ENCODE measurements around the gene CDC34.

CDC34 gene

GRCh38 chr19:567296-567900, 35.8 kb downstream of the CDC34 start:
- Histone ChIP-seq H3K4me3 (ENCODE audit: low read length) (no peak overlapping the region), H3K4me1 (ENCODE audit: control insufficient read depth, insufficient read depth, low read length) (no peaks in the 10 kb centered on the region), H3K27me3 (ENCODE audit: control insufficient read depth, insufficient read depth, low read length) (no peaks in the 10 kb centered on the region), H3K27ac (ENCODE audit: low read length) (no peak overlapping the region), H3K36me3 (ENCODE audit: control insufficient read depth, insufficient read depth, low read length) (no peaks in the 10 kb centered on the region; the same call in 1 of the 2 replicates), H3K9me3 (ENCODE audit: control insufficient read depth, insufficient read depth, low read length) (0 out of 2 replicates have a peak, but pooled peaks cover 2% of the 10 kb centered on the region)
- DNase-seq (ENCODE audit: low read depth, low spot score): no peak
- no CpG with 5 or more reads among the region's 22 CpGs for WGBS (ENCODE audit: insufficient coverage, insufficient read length)

DNA sequence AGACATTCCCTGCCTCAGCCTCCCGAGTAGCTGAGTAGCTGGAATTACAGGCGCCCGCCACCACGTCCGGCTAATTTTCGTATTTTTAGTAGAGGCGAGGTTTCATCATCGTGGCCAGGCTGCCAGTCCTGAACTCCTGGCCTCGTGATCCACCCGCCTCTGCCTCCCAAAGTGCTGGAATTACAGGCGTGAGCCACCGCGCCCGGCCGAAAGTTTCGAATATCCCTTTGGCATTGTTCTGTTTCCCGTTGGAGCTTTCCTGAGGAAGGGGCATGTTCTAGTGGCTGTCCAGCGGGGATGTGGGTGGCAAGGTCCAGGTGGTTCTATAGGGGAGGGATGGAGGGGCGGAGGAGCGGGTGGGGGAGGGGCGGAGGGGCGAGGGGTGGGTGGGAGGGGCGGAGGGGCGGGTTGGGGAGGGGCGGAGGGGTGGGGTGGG, 38.7 kb downstream of the CDC34 start:
- no peak overlapping the region for H3K4me3 ChIP-seq (ENCODE audit: low read length)
- no peaks in the 10 kb centered on the region for H3K27me3 ChIP-seq (ENCODE audit: control insufficient read depth, insufficient read depth, low read length)
- no peak for DNase-seq (ENCODE audit: low read depth, low spot score)
- H3K9me3 ChIP-seq (ENCODE audit: control insufficient read depth, insufficient read depth, low read length): 0 out of 2 replicates have a peak, but pooled peaks cover 2% of the 10 kb centered on the region
- no peaks in the 10 kb centered on the region; the same call in 1 of the 2 replicates for H3K36me3 ChIP-seq (ENCODE audit: control insufficient read depth, insufficient read depth, low read length)
- H3K27ac ChIP-seq (ENCODE audit: low read length): no peak overlapping the region
- WGBS (ENCODE audit: insufficient coverage, insufficient read length): no CpG with 5 or more reads among the region's 25 CpGs
- peaks cover 6% of the 10 kb centered on the region for H3K4me1 ChIP-seq (ENCODE audit: control insufficient read depth, insufficient read depth, low read length)

DNA sequence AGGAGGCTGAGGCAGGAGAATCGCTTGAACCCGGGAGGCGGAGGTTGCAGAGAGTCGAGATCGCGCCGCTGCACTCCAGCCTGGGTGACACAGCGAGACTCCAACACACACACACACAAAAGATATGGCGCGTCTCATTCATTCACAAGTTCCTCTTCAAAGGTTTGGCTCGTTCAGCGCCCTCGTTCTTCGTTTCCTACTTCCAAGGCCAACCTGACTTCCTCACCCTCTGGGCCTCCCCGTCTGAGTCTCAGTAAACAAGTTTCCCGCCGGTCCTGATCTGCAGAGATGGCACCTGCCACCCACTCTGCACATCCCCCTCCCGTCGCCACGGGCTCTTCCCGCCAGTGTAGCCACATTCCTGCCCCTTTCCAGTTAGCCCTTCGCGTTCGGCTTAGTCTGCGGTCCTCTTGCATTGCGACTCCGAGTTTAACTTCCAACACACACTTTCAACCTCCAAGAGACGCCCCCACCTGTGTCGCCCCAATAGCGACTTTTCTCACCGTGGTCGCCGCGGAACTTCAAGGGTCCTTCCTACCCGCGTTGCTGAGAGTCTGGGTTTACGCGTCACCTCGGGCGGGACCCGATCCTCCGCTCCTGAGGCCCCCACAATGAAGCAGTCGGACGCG, 39.5 kb downstream of the CDC34 start:
- no peaks in the 10 kb centered on the region for H3K27me3 ChIP-seq (ENCODE audit: control insufficient read depth, insufficient read depth, low read length)
- 0 out of 2 replicates have a peak, but pooled peaks cover 2% of the 10 kb centered on the region for H3K9me3 ChIP-seq (ENCODE audit: control insufficient read depth, insufficient read depth, low read length)
- H3K36me3 ChIP-seq (ENCODE audit: control insufficient read depth, insufficient read depth, low read length): no peaks in the 10 kb centered on the region; the same call in 1 of the 2 replicates
- no peak for DNase-seq (ENCODE audit: low read depth, low spot score)
- peak overlapping the region; percentile 41; the same call in 1 of the 2 replicates for H3K4me3 ChIP-seq (ENCODE audit: low read length)
- H3K27ac ChIP-seq (ENCODE audit: low read length): no peak overlapping the region
- WGBS (ENCODE audit: insufficient coverage, insufficient read length): no CpG with 5 or more reads among the region's 45 CpGs
- H3K4me1 ChIP-seq (ENCODE audit: control insufficient read depth, insufficient read depth, low read length): peaks cover 6% of the 10 kb centered on the region

GRCh38 chr19:571566-571974, 40.0 kb downstream of the CDC34 start:
- H3K27ac ChIP-seq (ENCODE audit: low read length): no peak overlapping the region
- H3K4me3 ChIP-seq (ENCODE audit: low read length): peak overlapping the region; percentile 41; the same call in 1 of the 2 replicates
- no peak for DNase-seq (ENCODE audit: low read depth, low spot score)
- peaks cover 6% of the 10 kb centered on the region for H3K4me1 ChIP-seq (ENCODE audit: control insufficient read depth, insufficient read depth, low read length)
- no peaks in the 10 kb centered on the region; the same call in 1 of the 2 replicates for H3K36me3 ChIP-seq (ENCODE audit: control insufficient read depth, insufficient read depth, low read length)
- 0 out of 2 replicates have a peak, but pooled peaks cover 2% of the 10 kb centered on the region for H3K9me3 ChIP-seq (ENCODE audit: control insufficient read depth, insufficient read depth, low read length)
- no CpG with 5 or more reads among the region's 14 CpGs for WGBS (ENCODE audit: insufficient coverage, insufficient read length)
- no peaks in the 10 kb centered on the region for H3K27me3 ChIP-seq (ENCODE audit: control insufficient read depth, insufficient read depth, low read length)

DNA sequence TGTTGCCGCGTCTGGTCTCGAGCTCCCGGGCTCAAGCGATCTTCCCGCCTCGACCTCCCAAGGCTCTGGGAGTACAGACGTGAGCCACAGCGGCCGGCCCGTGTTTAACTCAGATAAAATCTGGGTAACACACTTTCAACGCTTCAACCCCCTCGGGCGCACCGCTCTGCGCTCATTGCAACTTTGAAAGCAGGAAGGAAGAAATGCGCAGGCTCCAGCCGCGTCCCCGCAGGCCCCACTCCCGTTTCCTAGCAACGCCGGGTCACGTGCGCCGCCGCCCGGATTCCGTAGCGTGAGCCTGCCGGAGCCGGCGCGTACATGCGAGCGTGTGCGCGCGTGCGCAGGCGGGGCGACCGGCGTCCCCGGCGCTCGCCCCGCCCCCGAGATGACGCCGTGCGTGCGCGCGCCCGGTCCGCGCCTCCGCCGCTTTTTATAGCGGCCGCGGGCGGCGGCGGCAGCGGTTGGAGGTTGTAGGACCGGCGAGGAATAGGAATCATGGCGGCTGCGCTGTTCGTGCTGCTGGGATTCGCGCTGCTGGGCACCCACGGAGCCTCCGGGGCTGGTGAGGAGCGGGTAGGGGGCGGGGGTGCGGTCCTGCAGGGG, 40.7 kb downstream of the CDC34 start, which contains the start of gene BSG:
TSS of gene BSG (plus strand) at position 457 of the 603 bp plus-strand sequence. CDS start at position 496, 39 bp downstream.
- Histone ChIP-seq H3K4me1 (ENCODE audit: control insufficient read depth, insufficient read depth, low read length) (peaks cover 7% of the 10 kb centered on the region), H3K4me3 (ENCODE audit: low read length) (peak within 1 kb of the TSS; percentile 92)
- WGBS (ENCODE audit: insufficient coverage, insufficient read length): no CpG with 5 or more reads among the region's 79 CpGs

DNA sequence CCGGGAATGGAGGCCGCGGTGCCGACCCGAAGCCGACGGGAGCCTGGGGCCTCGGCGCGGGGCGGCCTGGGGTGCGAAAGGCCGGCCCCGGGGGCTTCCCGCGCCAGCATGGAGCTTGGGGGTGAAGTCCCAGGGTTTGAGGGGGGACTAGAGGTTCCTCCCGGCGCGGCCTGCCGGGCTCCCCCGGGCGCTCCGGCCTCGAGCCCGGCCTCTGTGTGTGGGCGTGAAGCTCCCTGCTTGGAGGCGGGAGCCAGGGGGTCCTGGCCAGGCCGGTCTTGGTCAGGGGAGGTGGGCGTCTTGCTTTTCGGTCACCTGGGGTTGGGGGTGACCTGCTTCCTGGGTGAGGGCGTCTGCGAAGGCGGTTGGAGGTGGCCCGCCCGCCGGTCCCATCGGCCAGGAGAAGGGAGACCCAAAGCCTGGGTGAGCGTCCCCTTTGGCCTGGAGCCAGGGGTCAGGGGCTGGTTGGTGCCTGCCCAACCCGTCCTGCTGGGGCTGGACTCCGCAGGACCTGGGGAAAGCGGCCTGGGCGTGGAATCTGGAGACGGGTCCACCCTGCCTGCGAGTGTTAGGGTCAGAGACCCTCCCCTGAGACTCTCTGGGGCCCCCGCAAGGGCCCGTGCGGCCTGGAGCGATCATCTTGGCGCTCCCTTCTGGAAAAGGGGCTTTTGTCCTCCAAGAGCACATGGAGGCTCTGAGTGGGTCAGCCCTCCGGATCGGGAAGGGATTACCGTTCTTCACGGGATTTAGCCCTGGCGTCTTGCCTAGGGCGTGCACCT, 41.4 kb downstream of the CDC34 start:
- no CpG with 5 or more reads among the region's 55 CpGs for WGBS (ENCODE audit: insufficient coverage, insufficient read length)
- H3K36me3 ChIP-seq (ENCODE audit: control insufficient read depth, insufficient read depth, low read length): peaks cover 6% of the 10 kb centered on the region; the same call in 1 of the 2 replicates
- no peak for DNase-seq (ENCODE audit: low read depth, low spot score)

More for the DNA sequence above, 40.7 kb downstream of the CDC34 start, which contains the start of gene BSG:
- no peak within 1 kb of the TSS for H3K27ac ChIP-seq (ENCODE audit: low read length)
- peak; percentile 92 for DNase-seq (ENCODE audit: low read depth, low spot score)
- 0 out of 2 replicates have a peak, but pooled peaks cover 2% of the 10 kb centered on the region for H3K9me3 ChIP-seq (ENCODE audit: control insufficient read depth, insufficient read depth, low read length)
- peaks cover 2% of the 10 kb centered on the region; the same call in 1 of the 2 replicates for H3K36me3 ChIP-seq (ENCODE audit: control insufficient read depth, insufficient read depth, low read length)
- no peaks in the 10 kb centered on the region for H3K27me3 ChIP-seq (ENCODE audit: control insufficient read depth, insufficient read depth, low read length)

GRCh38 chr19:573519-573825, 41.9 kb downstream of the CDC34 start:
- H3K27ac ChIP-seq (ENCODE audit: low read length): no peak overlapping the region
- no peak for DNase-seq (ENCODE audit: low read depth, low spot score)
- H3K9me3 ChIP-seq (ENCODE audit: control insufficient read depth, insufficient read depth, low read length): 0 out of 2 replicates have a peak, but pooled peaks cover 2% of the 10 kb centered on the region
- no CpG with 5 or more reads among the region's 15 CpGs for WGBS (ENCODE audit: insufficient coverage, insufficient read length)
- peaks cover 7% of the 10 kb centered on the region for H3K4me1 ChIP-seq (ENCODE audit: control insufficient read depth, insufficient read depth, low read length)
- H3K4me3 ChIP-seq (ENCODE audit: low read length): peak overlapping the region; percentile 92
- peaks cover 9% of the 10 kb centered on the region; the same call in 1 of the 2 replicates for H3K36me3 ChIP-seq (ENCODE audit: control insufficient read depth, insufficient read depth, low read length)
- H3K27me3 ChIP-seq (ENCODE audit: control insufficient read depth, insufficient read depth, low read length): no peaks in the 10 kb centered on the region

More for the DNA sequence above, 41.4 kb downstream of the CDC34 start:
- Histone ChIP-seq H3K27me3 (ENCODE audit: control insufficient read depth, insufficient read depth, low read length) (no peaks in the 10 kb centered on the region), H3K4me3 (ENCODE audit: low read length) (peak overlapping the region; percentile 92), H3K4me1 (ENCODE audit: control insufficient read depth, insufficient read depth, low read length) (peaks cover 7% of the 10 kb centered on the region), H3K9me3 (ENCODE audit: control insufficient read depth, insufficient read depth, low read length) (0 out of 2 replicates have a peak, but pooled peaks cover 2% of the 10 kb centered on the region), H3K27ac (ENCODE audit: low read length) (no peak overlapping the region)

DNA sequence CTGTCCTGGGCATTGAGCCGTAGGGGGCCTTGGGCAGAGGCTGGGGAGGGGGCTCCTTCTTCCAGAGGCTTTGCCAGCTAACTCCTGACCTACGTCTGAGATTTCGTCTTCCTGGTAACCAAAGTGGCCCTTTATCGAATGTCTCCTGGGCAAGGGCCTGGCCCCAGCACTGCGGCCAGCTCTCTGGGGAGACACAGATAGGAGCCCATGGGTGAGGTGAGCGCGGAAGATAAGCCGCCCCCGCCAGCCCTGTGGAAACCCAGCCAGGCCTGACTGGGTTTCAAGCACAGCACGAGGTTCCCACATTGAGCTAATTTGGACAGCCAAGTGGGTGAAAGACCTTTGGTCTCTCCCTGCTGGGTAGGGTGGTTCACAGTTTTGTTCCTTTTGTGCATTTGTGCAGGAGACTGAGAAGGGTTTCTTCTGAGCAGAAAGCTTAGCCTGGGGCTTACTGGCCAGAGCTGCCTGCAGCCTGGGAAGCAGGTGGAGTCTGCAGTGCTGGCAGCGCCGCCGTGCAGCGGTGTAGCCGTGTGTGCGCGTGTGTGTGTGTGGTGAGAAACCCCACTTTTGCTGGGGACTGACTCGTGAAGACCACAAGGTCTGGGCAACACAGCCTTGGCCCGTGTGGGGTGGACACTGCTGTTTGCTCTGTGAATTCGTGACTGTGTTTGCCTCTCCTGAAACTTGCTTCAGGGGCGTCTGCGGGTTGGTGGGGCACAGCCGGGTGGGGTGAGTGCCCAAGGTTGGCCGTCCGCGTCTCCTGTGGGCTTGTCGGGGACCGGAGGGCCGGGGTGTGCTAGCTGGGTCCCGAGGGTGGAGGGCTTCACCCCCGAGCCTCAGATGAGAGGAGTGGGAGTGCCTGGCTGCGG, 43.3 kb downstream of the CDC34 start:
- Histone ChIP-seq H3K9me3 (ENCODE audit: control insufficient read depth, insufficient read depth, low read length) (no peaks in the 10 kb centered on the region), H3K27ac (ENCODE audit: low read length) (no peak overlapping the region), H3K27me3 (ENCODE audit: control insufficient read depth, insufficient read depth, low read length) (no peaks in the 10 kb centered on the region), H3K36me3 (ENCODE audit: control insufficient read depth, insufficient read depth, low read length) (peaks cover 11% of the 10 kb centered on the region; the same call in 1 of the 2 replicates), H3K4me1 (ENCODE audit: control insufficient read depth, insufficient read depth, low read length) (peaks cover 7% of the 10 kb centered on the region), H3K4me3 (ENCODE audit: low read length) (no peak overlapping the region)
- WGBS (ENCODE audit: insufficient coverage, insufficient read length): no CpG with 5 or more reads among the region's 32 CpGs
- no peak for DNase-seq (ENCODE audit: low read depth, low spot score)
